GM18499 (cell line): ENCODE measurements around the gene FIBCD1.

Experiments
- ATAC-seq: cut with Tn5 transposase; IDR thresholded peaks from one replicate; pipeline ENCODE4 v1.9.1; 2021; ENCODE audit warnings: moderate number of reproducible peaks; ENCODE audit not compliant: insufficient read depth, unreplicated experiment

FIBCD1 gene

GRCh38 chr9:130938652-130939404, at the start of gene FIBCD1:
Gene FIBCD1, minus strand, starts transcription at chr9:130939247. Its CDS starts 640 bp downstream, at chr9:130938607.
- no peak for ATAC-seq

DNA sequence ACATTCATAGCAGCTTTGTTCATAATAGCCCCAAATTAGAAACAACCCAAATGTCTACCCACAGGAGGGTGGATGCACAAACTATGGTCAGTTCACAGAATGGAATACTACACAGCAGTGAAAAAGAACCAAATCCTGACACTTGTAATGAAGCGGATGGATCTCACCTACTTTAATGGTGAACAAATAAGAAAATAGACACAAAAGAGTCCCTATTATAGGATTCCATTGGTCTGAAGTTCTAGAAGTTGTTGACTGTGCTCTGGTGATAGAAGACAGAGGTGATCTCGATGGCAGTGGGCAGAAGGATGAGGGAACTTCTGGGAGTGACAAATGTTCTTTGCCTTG, 49.3 kb upstream of the FIBCD1 start:
- no peak for ATAC-seq

- no peak for ATAC-seq
These were observed 48.8 kb upstream of the FIBCD1 start for GRCh38 chr9:130987738-130988399.

GRCh38 chr9:130987054-130987453, 48.0 kb upstream of the FIBCD1 start:
- no peak for ATAC-seq

GRCh38 chr9:130986356-130986965, 47.4 kb upstream of the FIBCD1 start:
- no peak for ATAC-seq

GRCh38 chr9:130985606-130986162, 46.6 kb upstream of the FIBCD1 start:
- ATAC-seq, result no peak

DNA sequence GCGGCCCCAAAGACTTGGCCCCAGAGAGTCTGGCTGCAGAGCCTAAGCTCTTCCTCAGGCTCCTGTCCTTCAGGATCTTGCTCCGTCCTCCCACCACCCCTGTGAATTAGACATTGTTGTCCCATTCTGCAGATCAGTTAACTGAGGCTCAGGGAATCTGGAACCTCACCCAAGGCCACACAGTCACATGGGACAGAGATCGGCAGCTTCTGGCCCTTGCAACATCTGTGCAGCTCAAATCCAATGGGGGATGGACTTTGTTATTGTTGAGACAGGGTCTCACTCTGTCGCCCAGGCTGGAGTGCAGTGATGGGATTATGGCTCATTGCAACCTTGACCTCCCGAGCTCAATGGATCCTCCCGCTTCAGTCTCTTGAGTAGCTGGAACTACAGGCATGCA, 46.0 kb upstream of the FIBCD1 start:
- no peak for ATAC-seq

GRCh38 chr9:130984521-130984920, 45.5 kb upstream of the FIBCD1 start:
- no peak for ATAC-seq

DNA sequence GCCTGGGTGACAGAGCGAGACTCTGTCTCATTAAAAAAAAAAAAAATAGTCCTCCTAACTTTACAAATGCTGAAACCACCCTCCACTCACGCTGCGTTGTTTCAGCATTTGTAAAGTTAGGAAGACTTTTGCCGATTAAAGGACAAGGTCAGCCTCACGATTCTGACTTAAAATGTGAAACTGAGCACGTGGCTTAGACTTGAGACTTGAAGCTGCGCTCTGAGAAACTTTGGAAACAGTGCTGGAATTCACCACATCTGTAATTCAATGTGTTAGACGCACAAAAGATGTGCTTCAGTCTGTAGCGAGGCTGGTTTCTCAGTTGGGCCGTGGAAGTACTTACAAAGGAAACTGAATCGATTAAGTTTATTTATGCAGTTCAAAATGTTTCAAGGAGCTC, 44.9 kb upstream of the FIBCD1 start:
- ATAC-seq, result no peak

GRCh38 chr9:130983359-130983670, 44.3 kb upstream of the FIBCD1 start:
- ATAC-seq, result no peak

GRCh38 chr9:130982636-130983358, 43.8 kb upstream of the FIBCD1 start:
- no peak for ATAC-seq

- no peak for ATAC-seq
These were observed 42.7 kb upstream of the FIBCD1 start for GRCh38 chr9:130981756-130982137.

- ATAC-seq, result no peak
These were observed 42.1 kb upstream of the FIBCD1 start for GRCh38 chr9:130981002-130981755.

- no peak for ATAC-seq
These were observed 41.5 kb upstream of the FIBCD1 start for GRCh38 chr9:130980526-130980925.

GRCh38 chr9:130979591-130980385, 40.7 kb upstream of the FIBCD1 start:
- no peak for ATAC-seq

DNA sequence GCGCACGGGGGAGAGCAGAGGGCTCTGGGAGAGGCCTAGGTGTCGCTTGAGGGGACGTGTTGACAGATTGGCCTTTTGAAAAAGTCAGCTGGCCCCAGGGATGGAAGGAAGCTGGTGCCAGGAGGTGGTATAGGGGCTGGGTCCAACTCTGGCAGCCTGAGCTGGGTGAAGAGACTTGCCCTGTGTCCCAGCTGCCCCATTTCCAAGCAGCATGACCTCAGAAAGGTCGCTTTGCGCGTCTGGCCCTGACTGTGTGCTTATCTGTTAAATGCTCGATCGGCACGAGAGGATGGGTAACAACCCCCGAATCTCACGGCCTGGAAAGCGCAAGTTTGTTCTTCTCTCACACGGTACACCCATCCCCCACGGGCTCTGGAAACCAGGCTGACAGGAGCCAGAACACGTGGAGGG, 38.8 kb upstream of the FIBCD1 start:
- no peak for ATAC-seq

GRCh38 chr9:130975932-130976841, 37.1 kb upstream of the FIBCD1 start:
- no peak for ATAC-seq

GRCh38 chr9:130975156-130975555, 36.1 kb upstream of the FIBCD1 start:
- no peak for ATAC-seq
